ENCODE results near the gene FBXO21. TPM values are rescaled to one million over a fixed set of nuclear protein-coding genes. Genes with fewer than 3 reads are reported as not detected.

FBXO21 gene
- total and polyA plus RNA-seq, 8 donors = 31.3 to 52.4 (median 50.2) TPM

DNA sequence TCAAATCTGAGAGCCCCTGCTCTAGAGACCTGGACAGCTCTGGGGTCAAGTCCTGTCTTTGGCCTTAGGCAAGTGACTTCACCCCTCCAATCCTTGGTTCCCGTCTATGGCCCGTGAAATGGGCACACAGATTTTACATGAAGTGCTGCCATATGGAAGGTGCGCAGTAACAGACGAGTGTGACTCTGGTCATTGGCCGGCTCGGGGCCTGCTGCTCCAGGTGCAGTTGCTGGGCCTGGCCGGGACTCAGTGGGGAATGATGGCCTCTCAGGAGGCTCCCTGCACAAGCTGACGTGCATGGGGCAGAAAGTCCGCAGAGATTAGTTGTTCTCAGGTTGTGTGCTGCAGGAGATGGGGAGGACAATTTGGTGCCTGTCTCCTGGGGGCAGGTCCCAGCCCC is 77.0 kb downstream of the FBXO21 start:
- intact Hi-C loops (cut with DNase I) = no loop called here

DNA sequence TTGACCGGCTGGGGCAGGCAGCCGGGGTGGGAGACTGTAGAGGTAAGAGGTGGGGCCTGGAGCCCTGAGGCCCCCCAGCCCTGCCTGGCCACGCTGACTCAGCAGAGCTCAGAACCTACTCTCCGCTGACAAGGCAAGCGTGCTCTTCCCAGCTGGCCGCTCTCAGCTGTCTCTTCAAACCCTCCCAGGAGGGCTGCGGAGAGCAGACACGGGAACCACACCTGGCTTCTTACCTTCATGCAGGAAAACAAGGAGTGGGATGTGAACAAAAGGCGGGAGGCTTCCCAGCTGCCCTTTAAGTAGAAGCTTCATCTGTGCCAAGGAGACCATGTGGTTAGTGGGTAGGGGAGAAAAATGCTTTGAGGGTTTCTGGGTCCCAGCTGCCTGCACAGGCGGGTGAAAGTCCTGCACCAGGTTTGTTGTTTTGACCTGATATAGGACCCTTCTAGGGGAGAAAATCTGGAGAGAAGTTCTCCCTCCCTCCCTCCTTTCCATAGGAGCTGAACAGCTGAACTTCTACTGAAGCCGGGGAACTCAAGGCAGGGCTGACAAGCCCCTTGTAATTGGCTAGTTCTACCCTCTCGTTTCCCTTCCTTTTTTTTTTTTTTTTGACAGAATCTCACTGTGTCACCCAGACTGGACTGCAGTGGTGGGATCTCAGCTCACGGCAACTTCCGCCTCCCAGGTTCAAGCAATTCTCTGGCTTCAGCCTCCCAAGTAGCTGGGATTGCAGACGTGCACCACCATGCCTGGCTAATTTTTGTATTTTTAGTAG is 78.3 kb downstream of the FBXO21 start:
- intact Hi-C loops (cut with DNase I) = no loop called here
- ATAC-seq = no peak

More for the DNA sequence above, 77.0 kb downstream of the FBXO21 start:
- H3K4me3 ChIP-seq = no peak overlapping the region
- peaks cover 0 to 6% of the 10 kb centered on the region in 2 donors for H3K4me1 ChIP-seq
- H3K9me3 ChIP-seq = no peaks in the 10 kb centered on the region
- H3K27me3 ChIP-seq = peaks cover 0 to 6% of the 10 kb centered on the region in 2 donors
- H3K27ac ChIP-seq = no peak overlapping the region
- DNase-seq (no peak), ATAC-seq (no peak)
- no peaks in the 10 kb centered on the region for H3K36me3 ChIP-seq
- TF ChIP-seq, protein P1, sequence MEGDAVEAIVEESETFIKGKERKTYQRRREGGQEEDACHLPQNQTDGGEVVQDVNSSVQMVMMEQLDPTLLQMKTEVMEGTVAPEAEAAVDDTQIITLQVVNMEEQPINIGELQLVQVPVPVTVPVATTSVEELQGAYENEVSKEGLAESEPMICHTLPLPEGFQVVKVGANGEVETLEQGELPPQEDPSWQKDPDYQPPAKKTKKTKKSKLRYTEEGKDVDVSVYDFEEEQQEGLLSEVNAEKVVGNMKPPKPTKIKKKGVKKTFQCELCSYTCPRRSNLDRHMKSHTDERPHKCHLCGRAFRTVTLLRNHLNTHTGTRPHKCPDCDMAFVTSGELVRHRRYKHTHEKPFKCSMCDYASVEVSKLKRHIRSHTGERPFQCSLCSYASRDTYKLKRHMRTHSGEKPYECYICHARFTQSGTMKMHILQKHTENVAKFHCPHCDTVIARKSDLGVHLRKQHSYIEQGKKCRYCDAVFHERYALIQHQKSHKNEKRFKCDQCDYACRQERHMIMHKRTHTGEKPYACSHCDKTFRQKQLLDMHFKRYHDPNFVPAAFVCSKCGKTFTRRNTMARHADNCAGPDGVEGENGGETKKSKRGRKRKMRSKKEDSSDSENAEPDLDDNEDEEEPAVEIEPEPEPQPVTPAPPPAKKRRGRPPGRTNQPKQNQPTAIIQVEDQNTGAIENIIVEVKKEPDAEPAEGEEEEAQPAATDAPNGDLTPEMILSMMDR (IDR thresholded peaks at IDR 0.05) = no peak

DNA sequence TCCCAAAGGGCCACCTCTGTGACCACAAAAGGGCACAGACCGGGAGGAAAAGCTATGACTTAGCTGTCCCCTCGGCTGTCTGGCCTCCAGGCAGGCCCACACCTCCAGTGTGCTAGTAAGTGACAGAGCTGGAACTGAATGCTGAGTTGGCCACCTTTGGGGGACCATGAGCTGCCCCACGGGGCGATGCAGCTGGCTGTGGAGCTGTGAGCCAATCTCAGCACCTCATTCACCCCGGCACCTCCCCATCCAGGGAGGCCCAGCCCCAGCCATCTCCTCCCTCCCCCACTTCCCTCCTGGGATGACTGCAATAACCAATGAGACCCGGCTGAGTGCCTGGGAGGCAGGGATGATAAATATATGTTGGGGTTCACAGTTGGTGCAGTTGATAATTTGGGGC is 78.9 kb downstream of the FBXO21 start:
- TF ChIP-seq, protein P1 (IDR thresholded peaks at IDR 0.05) = no peak
- Histone ChIP-seq H3K4me1 (peaks cover 0 to 6% of the 10 kb centered on the region in 2 donors), H3K27me3 (peaks cover 0 to 6% of the 10 kb centered on the region in 2 donors), H3K9me3 (no peaks in the 10 kb centered on the region), H3K27ac (no peak overlapping the region), H3K36me3 (no peaks in the 10 kb centered on the region), H3K4me3 (no peak overlapping the region)
- no peak for ATAC-seq
- DNase-seq = no peak
- intact Hi-C loops (cut with DNase I) = no loop called here

More for the DNA sequence above, 78.3 kb downstream of the FBXO21 start:
- TF ChIP-seq, protein P1 (IDR thresholded peaks at IDR 0.05) = no peak
- no peaks in the 10 kb centered on the region for H3K9me3 ChIP-seq
- H3K4me1 ChIP-seq = peaks cover 0 to 6% of the 10 kb centered on the region in 2 donors
- H3K27me3 ChIP-seq = peaks cover 0 to 6% of the 10 kb centered on the region in 2 donors
- H3K27ac ChIP-seq = no peak overlapping the region
- H3K4me3 ChIP-seq = no peak overlapping the region
- H3K36me3 ChIP-seq = no peaks in the 10 kb centered on the region
- DNase-seq = no peak

DNA sequence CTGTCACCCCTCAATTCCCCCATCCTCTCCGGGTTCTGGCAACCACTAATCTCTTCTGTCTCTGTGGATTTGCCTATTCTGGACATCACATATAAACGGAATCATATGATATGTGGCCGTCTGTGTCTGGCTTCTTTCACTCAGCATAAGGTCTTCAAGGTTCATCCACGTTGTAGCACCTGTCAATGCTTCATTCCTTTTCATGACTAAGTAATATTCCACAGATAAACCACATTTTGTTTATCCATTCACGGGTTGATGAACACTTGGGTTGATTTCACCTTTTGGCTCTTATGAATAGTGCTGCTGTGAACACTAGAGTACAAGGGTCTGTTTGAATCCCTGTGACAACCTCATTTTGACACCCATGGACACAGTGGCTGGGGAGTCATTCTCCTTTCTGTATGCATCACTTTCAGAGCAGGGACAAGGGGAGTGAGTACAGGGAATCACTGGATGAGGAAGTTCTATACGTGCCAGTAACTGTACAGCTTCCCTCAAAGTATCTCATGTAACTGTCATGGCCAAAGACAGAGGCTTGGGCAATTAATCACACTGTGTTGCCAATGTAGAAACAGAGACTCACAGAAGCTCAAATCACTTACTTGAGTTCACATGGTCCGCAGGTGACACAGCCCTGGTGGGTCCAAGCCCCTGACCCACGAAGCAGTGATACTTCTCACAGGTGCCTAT is 80.2 kb downstream of the FBXO21 start:
- no peak for DNase-seq

More for the DNA sequence above, 80.2 kb downstream of the FBXO21 start:
- Histone ChIP-seq H3K36me3 (no peaks in the 10 kb centered on the region), H3K9me3 (no peaks in the 10 kb centered on the region), H3K4me3 (no peak overlapping the region), H3K4me1 (peaks cover 0 to 6% of the 10 kb centered on the region in 2 donors), H3K27me3 (peaks cover 0 to 6% of the 10 kb centered on the region in 2 donors), H3K27ac (no peak overlapping the region)
- intact Hi-C loops (cut with DNase I) = no loop called here
- ATAC-seq = no peak
- TF ChIP-seq, protein P1 (IDR thresholded peaks at IDR 0.05) = no peak
